HEK293 (cell line): Measurements from ENCODE around the gene CAMK2B.

Source experiments
- CTCF ChIA-PET: fragments of 350-600 bp; formaldehyde crosslinking; extraction: SDS; loops from one replicate; lab custom pipeline; 2021; ENCODE audit warnings: antibody characterized with exemption; lab: Yijun Ruan, JAX
- POLR2A ChIA-PET: fragments of 300-600 bp; formaldehyde crosslinking; extraction: SDS; loops from one replicate; lab custom pipeline; 2020; ENCODE audit warnings: antibody characterized with exemption, inconsistent platforms; lab: Yijun Ruan, JAX
- H3K27ac ChIP-seq: fragments of 200-500 bp; sonication (Bioruptor generic); 2 replicates; pipeline ENCODE4 v1.5.1; 2014; ENCODE audit warnings: low read depth, low read length, control low read depth, inconsistent platforms; ENCODE audit errors: extremely low read depth
- H3K36me3 ChIP-seq, 2 experiments: fragments of 200-500 bp in 1 of 2; sonication (Bioruptor generic) in 1 of 2; 1 replicate in 1 of 2; 2 replicates in 1 of 2; pipeline ENCODE4 v1.5.1; 2014 to 2017; ENCODE audit warnings: inconsistent platforms in 2 of 2, low read length in 2 of 2; ENCODE audit not compliant: control insufficient read depth in 2 of 2, insufficient read depth in 1 of 2
- H3K4me1 ChIP-seq: fragments of 200-500 bp; sonication (Bioruptor generic); 2 replicates; pipeline ENCODE4 v1.5.1; 2014; ENCODE audit warnings: mild to moderate bottlenecking, low read length, inconsistent platforms; ENCODE audit not compliant: control insufficient read depth, insufficient read depth
- H3K4me3 ChIP-seq: 2 replicates; pipeline ENCODE4 v1.5.1; 2011; ENCODE audit warnings: low read depth, mild to moderate bottlenecking, control low read depth, low read length, moderate library complexity
- H3K9me3 ChIP-seq: fragments of 200-500 bp; sonication (Bioruptor generic); 2 replicates; pipeline ENCODE4 v1.5.1; 2014; ENCODE audit warnings: low read depth, low read length, inconsistent platforms; ENCODE audit not compliant: control insufficient read depth, insufficient read depth
- IKZF3 ChIP-seq: fragments of 450-650 bp; IDR thresholded peaks from 2 replicates; pipeline ENCODE4 v1.5.0; 2018; ENCODE audit warnings: missing biosample characterization, mild to moderate bottlenecking, missing genetic modification characterization, moderate library complexity
- PRDM10 ChIP-seq: fragments of 450-650 bp; formaldehyde crosslinking; IDR thresholded peaks from 2 replicates; pipeline ENCODE4 v1.5.1; 2016; ENCODE audit warnings: missing biosample characterization, missing genetic modification characterization
- PRDM6 ChIP-seq: fragments of 450-650 bp; formaldehyde crosslinking; IDR thresholded peaks from 2 replicates; pipeline ENCODE4 v1.5.1; 2017; ENCODE audit warnings: missing biosample characterization, missing genetic modification characterization
- SETDB1 ChIP-seq: IDR thresholded peaks from one replicate; pipeline ENCODE4 v1.6.1; 2017; ENCODE audit warnings: mild to moderate bottlenecking, low read length, moderate library complexity, mixed read lengths; ENCODE audit not compliant: insufficient read length
- ZNF132 ChIP-seq: fragments of 450-650 bp; formaldehyde crosslinking; IDR thresholded peaks from 2 replicates; pipeline ENCODE4 v1.5.1; 2017; ENCODE audit warnings: missing biosample characterization, missing genetic modification characterization, borderline replicate concordance
- ZNF184 ChIP-seq: fragments of 450-650 bp; IDR thresholded peaks from 2 replicates; pipeline ENCODE4 v1.5.1; 2018; ENCODE audit warnings: missing biosample characterization, mild to moderate bottlenecking, missing genetic modification characterization
- ZNF223 ChIP-seq: fragments of 450-650 bp; formaldehyde crosslinking; IDR thresholded peaks from 2 replicates; pipeline ENCODE4 v1.5.1; 2016; ENCODE audit warnings: missing biosample characterization, missing genetic modification characterization
- ZNF23 ChIP-seq: fragments of 450-650 bp; formaldehyde crosslinking; IDR thresholded peaks from 2 replicates; pipeline ENCODE4 v1.5.1; 2016; ENCODE audit warnings: missing biosample characterization, missing genetic modification characterization, borderline replicate concordance
- ZNF24 ChIP-seq: fragments of 450-650 bp; formaldehyde crosslinking; IDR thresholded peaks from 2 replicates; pipeline ENCODE4 v1.5.1; 2016; ENCODE audit warnings: missing biosample characterization, missing genetic modification characterization
- ZNF391 ChIP-seq: fragments of 450-650 bp; formaldehyde crosslinking; IDR thresholded peaks from 2 replicates; pipeline ENCODE4 v1.5.1; 2016; ENCODE audit warnings: low read depth, missing biosample characterization, missing genetic modification characterization, borderline replicate concordance
- ZNF600 ChIP-seq: fragments of 450-650 bp; formaldehyde crosslinking; IDR thresholded peaks from 2 replicates; pipeline ENCODE4 v1.5.1; 2016; ENCODE audit warnings: missing biosample characterization, missing genetic modification characterization
- ZNF623 ChIP-seq: fragments of 450-650 bp; formaldehyde crosslinking; IDR thresholded peaks from 2 replicates; pipeline ENCODE4 v1.5.1; 2016; ENCODE audit warnings: missing biosample characterization, missing genetic modification characterization
- ZNF658 ChIP-seq: fragments of 450-650 bp; formaldehyde crosslinking; IDR thresholded peaks from 2 replicates; pipeline ENCODE4; 2016; ENCODE audit warnings: missing biosample characterization, missing genetic modification characterization
- ZNF837 ChIP-seq: fragments of 450-650 bp; formaldehyde crosslinking; IDR thresholded peaks from 2 replicates; pipeline ENCODE4 v1.5.1; 2016; ENCODE audit warnings: missing biosample characterization, missing genetic modification characterization
- ZSCAN30 ChIP-seq: fragments of 450-650 bp; IDR thresholded peaks from 2 replicates; pipeline ENCODE4 v1.5.1; 2018; ENCODE audit warnings: missing biosample characterization, mild to moderate bottlenecking, missing genetic modification characterization, moderate library complexity
- ZSCAN5A ChIP-seq: fragments of 450-650 bp; formaldehyde crosslinking; IDR thresholded peaks from 2 replicates; pipeline ENCODE4 v1.5.1; 2016; ENCODE audit warnings: missing biosample characterization, missing genetic modification characterization

CAMK2B gene

GRCh38 chr7:44193011-44193802 is 132.2 kb downstream of the CAMK2B start:
- CTCF ChIA-PET, result interaction anchor here (0.7 to 1.2 kb wide), 2 partner anchors 45 to 68 kb away, joined by 3 read pairs; no protein-coding TSS in a partner anchor
- H3K27ac ChIP-seq, result no peak overlapping the region
- H3K4me3 ChIP-seq, result no peak overlapping the region
- TF ChIP-seq PRDM6 (tag by site-specific recombination) (no peak), ZNF837 (tag by site-specific recombination) (no peak), ZNF223 (tag by site-specific recombination) (no peak), IKZF3 (no peak), ZNF391 (tag by site-specific recombination) (no peak), ZNF184 (tag by site-specific recombination) (no peak), SETDB1 (no peak), ZSCAN5A (tag by site-specific recombination) (no peak), ZNF24 (tag by site-specific recombination) (no peak), ZNF600 (tag by site-specific recombination) (no peak), ZNF132 (tag by site-specific recombination) (no peak), ZNF623 (tag by site-specific recombination) (no peak), PRDM10 (tag by site-specific recombination) (no peak), ZNF23 (tag by site-specific recombination) (no peak), ZSCAN30 (tag by site-specific recombination) (no peak)
- TF ChIP-seq, all 188 proteins: peak for 0
- Histone ChIP-seq H3K36me3 (no peaks in the 10 kb centered on the region), H3K9me3 (no peaks in the 10 kb centered on the region), H3K4me1 (no peaks in the 10 kb centered on the region)
- POLR2A ChIA-PET, result no interaction called here

- Histone ChIP-seq H3K9me3 (no peaks in the 10 kb centered on the region), H3K4me3 (no peak overlapping the region), H3K36me3 (no peaks in the 10 kb centered on the region), H3K27ac (no peak overlapping the region), H3K4me1 (no peaks in the 10 kb centered on the region)
- TF ChIP-seq ZNF623 (tag by site-specific recombination), result no peak
- TF ChIP-seq ZNF223 (tag by site-specific recombination), result no peak
- no peak for TF ChIP-seq ZNF658 (tag by site-specific recombination)
- ChIA-PET CTCF (no interaction called here), POLR2A (no interaction called here)
Observed at GRCh38 chr7:44191171-44191570, 134.2 kb downstream of the CAMK2B start.
